ENCODE measurements around the gene SZT2. TPM values are rescaled to one million over a fixed set of nuclear protein-coding genes. Genes with fewer than 3 reads are reported as not detected.

SZT2 gene
- total RNA-seq, 1 donor from 2014 or later, result 139 TPM

DNA sequence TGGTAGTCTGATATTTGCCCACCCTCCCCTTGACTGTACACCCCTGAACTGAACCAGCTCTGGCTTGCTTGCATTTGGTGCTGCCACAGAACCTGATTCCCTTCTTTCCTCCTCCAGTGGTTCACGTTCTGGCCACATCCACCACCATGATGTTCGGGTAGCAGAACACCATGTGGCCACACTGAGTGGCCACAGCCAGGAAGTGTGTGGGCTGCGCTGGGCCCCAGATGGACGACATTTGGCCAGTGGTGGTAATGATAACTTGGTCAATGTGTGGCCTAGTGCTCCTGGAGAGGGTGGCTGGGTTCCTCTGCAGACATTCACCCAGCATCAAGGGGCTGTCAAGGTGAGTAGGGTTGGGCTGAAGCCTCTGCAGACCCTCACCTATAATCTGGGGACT lies 29.1 kb upstream of the SZT2 start:
- Mint-ChIP-seq H3K27ac (no peak overlapping the region), H3K4me3 (no peak overlapping the region), H3K4me1 (peaks cover 23% of the 10 kb centered on the region), H3K27me3 (no peaks in the 10 kb centered on the region), H3K36me3 (ENCODE audit: low read depth) (peaks cover 53% of the 10 kb centered on the region), H3K9me3 (no peaks in the 10 kb centered on the region)
- intact Hi-C loops (cut with micrococcal nuclease), result loop anchor here (10.0 kb wide), 1 partner anchor 676 kb away; the partner anchor contains the start of gene YBX1
- DNase-seq, result no peak
- ChIA-PET CTCF (no interaction called here), POLR2A (no interaction called here)
- ATAC-seq (ENCODE audit: low read depth), result no peak
- TF ChIP-seq, protein P1, sequence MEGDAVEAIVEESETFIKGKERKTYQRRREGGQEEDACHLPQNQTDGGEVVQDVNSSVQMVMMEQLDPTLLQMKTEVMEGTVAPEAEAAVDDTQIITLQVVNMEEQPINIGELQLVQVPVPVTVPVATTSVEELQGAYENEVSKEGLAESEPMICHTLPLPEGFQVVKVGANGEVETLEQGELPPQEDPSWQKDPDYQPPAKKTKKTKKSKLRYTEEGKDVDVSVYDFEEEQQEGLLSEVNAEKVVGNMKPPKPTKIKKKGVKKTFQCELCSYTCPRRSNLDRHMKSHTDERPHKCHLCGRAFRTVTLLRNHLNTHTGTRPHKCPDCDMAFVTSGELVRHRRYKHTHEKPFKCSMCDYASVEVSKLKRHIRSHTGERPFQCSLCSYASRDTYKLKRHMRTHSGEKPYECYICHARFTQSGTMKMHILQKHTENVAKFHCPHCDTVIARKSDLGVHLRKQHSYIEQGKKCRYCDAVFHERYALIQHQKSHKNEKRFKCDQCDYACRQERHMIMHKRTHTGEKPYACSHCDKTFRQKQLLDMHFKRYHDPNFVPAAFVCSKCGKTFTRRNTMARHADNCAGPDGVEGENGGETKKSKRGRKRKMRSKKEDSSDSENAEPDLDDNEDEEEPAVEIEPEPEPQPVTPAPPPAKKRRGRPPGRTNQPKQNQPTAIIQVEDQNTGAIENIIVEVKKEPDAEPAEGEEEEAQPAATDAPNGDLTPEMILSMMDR (IDR thresholded peaks at IDR 0.05), result no peak

DNA sequence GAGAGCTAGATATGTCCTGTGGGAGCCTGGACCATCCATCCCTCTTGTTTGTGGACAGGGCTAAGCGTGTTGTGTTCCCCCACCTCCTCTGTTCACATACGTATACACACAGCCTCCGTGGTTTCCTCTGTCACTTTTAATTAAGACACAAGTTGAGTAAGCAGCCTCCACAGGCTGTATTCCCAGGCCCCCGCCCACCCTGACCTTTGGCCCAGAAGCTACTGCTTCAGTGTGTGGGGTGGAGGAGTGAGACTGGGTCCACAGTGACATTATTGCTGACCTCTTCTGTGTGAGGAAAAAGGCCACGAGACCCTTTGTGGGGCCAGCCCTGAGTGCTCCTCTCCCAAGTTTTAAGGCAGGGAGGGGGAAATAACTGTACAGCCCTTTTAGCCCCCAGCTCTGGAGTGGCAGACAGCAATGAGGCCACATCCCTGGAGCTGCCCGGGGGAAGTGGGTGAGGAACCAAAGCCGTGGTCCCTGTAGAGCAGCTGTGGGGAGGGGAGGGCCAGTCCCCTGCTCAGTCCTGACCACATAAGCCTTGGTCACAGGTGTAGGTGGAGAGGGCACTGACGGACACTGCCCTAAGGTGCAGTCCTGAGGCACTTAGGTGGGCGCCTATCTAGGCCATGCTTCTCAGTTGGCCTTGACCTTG lies 26.3 kb upstream of the SZT2 start:
- ChIA-PET POLR2A (interaction anchor here (0.5 to 0.6 kb wide), 2 partner anchors 8 to 14 kb away, joined by 5 to 6 read pairs; no protein-coding TSS in a partner anchor), CTCF (interaction anchor here (1.9 kb wide), 1 partner anchor 51 kb away, joined by 5 read pairs; no protein-coding TSS in a partner anchor)
- Mint-ChIP-seq H3K27me3 (no peaks in the 10 kb centered on the region), H3K9me3 (no peaks in the 10 kb centered on the region), H3K27ac (no peak overlapping the region), H3K36me3 (ENCODE audit: low read depth) (peaks cover 64% of the 10 kb centered on the region), H3K4me1 (peaks cover 35% of the 10 kb centered on the region), H3K4me3 (no peak overlapping the region)
- TF ChIP-seq, protein P1 (IDR thresholded peaks at IDR 0.05), result no peak
- DNase-seq (no peak), ATAC-seq (ENCODE audit: low read depth) (no peak)
- intact Hi-C loops (cut with micrococcal nuclease), result loop anchor here (10.0 kb wide), 1 partner anchor 679 kb away; the partner anchor contains the start of gene YBX1

DNA sequence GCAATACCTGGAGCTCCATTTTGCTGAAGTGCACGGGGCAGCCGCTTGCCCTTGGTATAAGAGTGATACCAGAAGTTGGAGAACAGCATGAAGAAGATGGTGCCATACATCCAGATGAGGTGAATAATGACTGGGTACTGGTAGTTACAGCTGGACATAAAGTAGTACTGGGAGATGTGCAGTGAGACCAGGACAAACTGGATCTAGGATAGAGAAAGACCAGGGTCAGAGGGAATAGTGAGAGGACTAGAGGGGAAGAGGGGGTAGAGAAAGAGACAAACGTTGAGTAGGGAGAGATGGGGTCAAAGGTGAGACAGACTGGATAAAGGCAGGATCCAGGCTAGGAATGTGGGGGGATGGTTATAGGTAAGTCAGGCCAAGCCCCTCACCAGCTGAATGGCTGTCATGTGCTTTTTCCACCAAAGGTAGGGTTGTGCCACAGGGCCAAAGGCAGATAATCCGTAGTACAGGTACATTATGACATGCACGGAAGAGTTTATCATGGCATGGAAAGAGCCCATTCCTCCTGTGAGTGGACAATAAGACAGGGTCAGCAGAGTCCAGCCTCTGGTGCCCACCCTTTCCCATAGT lies 25.7 kb upstream of the SZT2 start:
- H3K36me3 Mint-ChIP-seq (ENCODE audit: low read depth), result peaks cover 64% of the 10 kb centered on the region
- intact Hi-C loops (cut with micrococcal nuclease), result loop anchor here (10.0 kb wide), 1 partner anchor 679 kb away; the partner anchor contains the start of gene YBX1

DNA sequence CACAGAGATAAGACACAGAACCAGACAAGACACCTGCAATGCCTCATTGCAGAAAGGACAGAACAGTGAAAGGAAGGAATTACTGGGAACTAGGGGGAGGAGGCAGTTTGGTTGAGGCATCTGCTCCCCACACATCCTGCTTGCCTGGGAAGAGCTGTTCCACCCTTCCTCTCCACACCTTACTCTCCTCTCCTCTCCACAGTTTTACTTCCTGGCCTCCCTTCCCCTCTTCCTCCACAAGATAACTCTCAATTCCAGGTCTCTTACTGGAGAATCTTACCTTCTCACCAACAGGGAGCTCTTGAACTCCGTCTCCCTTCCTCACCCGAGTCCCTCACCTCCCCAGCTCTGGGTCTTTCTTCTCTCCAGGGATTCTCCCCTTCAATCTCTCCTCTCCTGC lies 24.0 kb upstream of the SZT2 start:
- Mint-ChIP-seq H3K36me3 (ENCODE audit: low read depth) (peaks cover 68% of the 10 kb centered on the region), H3K9me3 (no peaks in the 10 kb centered on the region), H3K4me3 (peak overlapping the region; percentile 88), H3K27me3 (no peaks in the 10 kb centered on the region), H3K4me1 (peaks cover 37% of the 10 kb centered on the region), H3K27ac (peak overlapping the region; percentile 43)
- ChIA-PET CTCF (interaction anchor here (1.9 kb wide), 1 partner anchor 49 kb away, joined by 5 read pairs; no protein-coding TSS in a partner anchor), POLR2A (no interaction called here)
- intact Hi-C loops (cut with micrococcal nuclease), result loop anchor here (10.0 kb wide), 1 partner anchor 681 kb away; the partner anchor contains the start of gene YBX1
- no peak for DNase-seq
- ATAC-seq (ENCODE audit: low read depth), result no peak
- TF ChIP-seq, protein P1 (IDR thresholded peaks at IDR 0.05), result no peak

More for the DNA sequence above, 25.7 kb upstream of the SZT2 start:
- DNase-seq (no peak), ATAC-seq (ENCODE audit: low read depth) (no peak)
- CTCF ChIA-PET, result interaction anchor here (1.9 kb wide), 1 partner anchor 50 kb away, joined by 5 read pairs; no protein-coding TSS in a partner anchor
- H3K27me3 Mint-ChIP-seq, result no peaks in the 10 kb centered on the region
- H3K4me3 Mint-ChIP-seq, result no peak overlapping the region
- H3K9me3 Mint-ChIP-seq, result no peaks in the 10 kb centered on the region
- TF ChIP-seq, protein P1 (IDR thresholded peaks at IDR 0.05), result no peak
- H3K4me1 Mint-ChIP-seq, result peaks cover 39% of the 10 kb centered on the region
- POLR2A ChIA-PET, result interaction anchor here (0.5 to 0.6 kb wide), 2 partner anchors 9 to 13 kb away, joined by 5 to 6 read pairs; no protein-coding TSS in a partner anchor
- H3K27ac Mint-ChIP-seq, result no peak overlapping the region

DNA sequence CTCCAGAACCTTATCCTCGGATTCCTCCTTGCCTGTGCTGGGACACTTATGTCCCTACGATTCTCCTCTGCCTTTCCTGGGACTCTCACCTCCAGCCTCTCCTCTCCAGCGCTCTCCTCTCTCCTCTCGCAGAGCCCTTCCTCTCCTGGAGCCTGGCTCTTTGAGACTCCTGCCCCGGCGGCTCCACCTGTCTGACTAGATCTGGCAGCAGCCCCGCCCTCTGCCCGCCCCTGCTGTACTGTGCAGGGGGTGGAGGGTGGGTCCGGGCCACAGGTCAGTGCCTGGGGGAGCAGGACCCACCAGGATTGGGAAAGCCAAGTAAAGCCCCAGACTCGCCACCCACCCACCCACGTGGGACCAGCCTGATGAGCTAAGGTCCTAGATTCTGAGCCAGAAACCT lies 23.5 kb upstream of the SZT2 start:
- Mint-ChIP-seq H3K27ac (peak overlapping the region; percentile 43), H3K4me1 (peaks cover 42% of the 10 kb centered on the region), H3K4me3 (peak overlapping the region; percentile 88), H3K27me3 (no peaks in the 10 kb centered on the region), H3K36me3 (ENCODE audit: low read depth) (peaks cover 63% of the 10 kb centered on the region), H3K9me3 (no peaks in the 10 kb centered on the region)
- TF ChIP-seq, protein P1 (IDR thresholded peaks at IDR 0.05), result no peak
- ChIA-PET CTCF (no interaction called here), POLR2A (interaction anchor here (0.6 to 1.2 kb wide), 2 partner anchors 17 to 91 kb away, joined by 3 read pairs; no protein-coding TSS in a partner anchor)
- DNase-seq, result no peak
- ATAC-seq (ENCODE audit: low read depth), result no peak
- intact Hi-C loops (cut with micrococcal nuclease), result loop anchor here (10.0 kb wide), 1 partner anchor 681 kb away; the partner anchor contains the start of gene YBX1
